Rectal smooth muscle tissue (tissue), 1 donor: ENCODE data around the gene MARK2.

Experiments used
- H3K27ac ChIP-seq: one replicate; pipeline ENCODE4 v1.7.0; 2013; ENCODE audit warnings: low read depth, low read length, inconsistent platforms
- H3K27me3 ChIP-seq: one replicate; pipeline ENCODE4 v1.7.0; 2013; ENCODE audit warnings: low read length; ENCODE audit not compliant: control insufficient read depth, insufficient read depth
- H3K36me3 ChIP-seq: one replicate; pipeline ENCODE4 v1.7.0; 2013; ENCODE audit warnings: low read length; ENCODE audit not compliant: control insufficient read depth, insufficient read depth
- H3K4me1 ChIP-seq: one replicate; pipeline ENCODE4 v1.7.0; 2013; ENCODE audit warnings: low read length; ENCODE audit not compliant: control insufficient read depth, insufficient read depth
- H3K4me3 ChIP-seq: one replicate; pipeline ENCODE4 v1.7.0; 2013; ENCODE audit warnings: low read length
- H3K9ac ChIP-seq: one replicate; pipeline ENCODE4 v1.7.0; 2013; ENCODE audit warnings: low read length

Gene MARK2

GRCh38 chr11:63834535-63835157 lies 4.3 kb upstream of the MARK2 start:
- no peak overlapping the region for H3K27ac ChIP-seq
- H3K9ac ChIP-seq, result no peak overlapping the region
- no peak overlapping the region for H3K4me3 ChIP-seq

GRCh38 chr11:63835158-63835545 lies 3.8 kb upstream of the MARK2 start:
- Histone ChIP-seq H3K9ac (no peak overlapping the region), H3K27ac (no peak overlapping the region)

More at GRCh38 chr11:63834535-63835157, 4.3 kb upstream of the MARK2 start:
- Histone ChIP-seq H3K4me1 (no peaks in the 10 kb centered on the region), H3K36me3 (no peaks in the 10 kb centered on the region), H3K27me3 (no peaks in the 10 kb centered on the region)

GRCh38 chr11:63837027-63837688 lies 1.8 kb upstream of the MARK2 start:
- Histone ChIP-seq H3K4me3 (no peak overlapping the region), H3K27me3 (no peaks in the 10 kb centered on the region), H3K9ac (no peak overlapping the region), H3K36me3 (no peaks in the 10 kb centered on the region), H3K27ac (no peak overlapping the region), H3K4me1 (peaks cover 11% of the 10 kb centered on the region)

More at GRCh38 chr11:63835158-63835545, 3.8 kb upstream of the MARK2 start:
- Histone ChIP-seq H3K4me3 (no peak overlapping the region), H3K4me1 (no peaks in the 10 kb centered on the region), H3K27me3 (no peaks in the 10 kb centered on the region), H3K36me3 (no peaks in the 10 kb centered on the region)

- Histone ChIP-seq H3K9ac (no peak overlapping the region), H3K27me3 (no peaks in the 10 kb centered on the region), H3K36me3 (no peaks in the 10 kb centered on the region), H3K4me1 (peaks cover 11% of the 10 kb centered on the region), H3K27ac (peak overlapping the region; percentile 67), H3K4me3 (peak overlapping the region; percentile 49)
Measured at GRCh38 chr11:63837739-63838138, 1.2 kb upstream of the MARK2 start.

- H3K36me3 ChIP-seq, result no peaks in the 10 kb centered on the region
- H3K27ac ChIP-seq, result peak overlapping the region; percentile 67
- peaks cover 11% of the 10 kb centered on the region for H3K4me1 ChIP-seq
- no peaks in the 10 kb centered on the region for H3K27me3 ChIP-seq
- H3K4me3 ChIP-seq, result peak overlapping the region; percentile 49
- peak overlapping the region; percentile 34 for H3K9ac ChIP-seq
Measured at GRCh38 chr11:63838150-63838677, 696 bp upstream of the MARK2 start.

- peaks cover 11% of the 10 kb centered on the region for H3K4me1 ChIP-seq
- H3K4me3 ChIP-seq, result peak overlapping the region; percentile 82
Measured at GRCh38 chr11:63839508-63840355, 822 bp downstream of the MARK2 start.

GRCh38 chr11:63840356-63841060 lies 1.6 kb downstream of the MARK2 start:
- H3K4me3 ChIP-seq, result peak overlapping the region; percentile 82
- no peak overlapping the region for H3K27ac ChIP-seq
- peak overlapping the region; percentile 80 for H3K9ac ChIP-seq
- no peaks in the 10 kb centered on the region for H3K27me3 ChIP-seq
- peaks cover 11% of the 10 kb centered on the region for H3K4me1 ChIP-seq
- peaks cover 2% of the 10 kb centered on the region for H3K36me3 ChIP-seq

More at GRCh38 chr11:63839508-63840355, 822 bp downstream of the MARK2 start:
- H3K27me3 ChIP-seq, result no peaks in the 10 kb centered on the region
- peak overlapping the region; percentile 80 for H3K9ac ChIP-seq
- H3K36me3 ChIP-seq, result no peaks in the 10 kb centered on the region
- peak overlapping the region; percentile 67 for H3K27ac ChIP-seq

GRCh38 chr11:63841554-63841953 lies 2.6 kb downstream of the MARK2 start:
- peaks cover 2% of the 10 kb centered on the region for H3K36me3 ChIP-seq
- no peak overlapping the region for H3K9ac ChIP-seq
- H3K4me3 ChIP-seq, result peak overlapping the region; percentile 82
- no peaks in the 10 kb centered on the region for H3K27me3 ChIP-seq
- peak overlapping the region; percentile 38 for H3K27ac ChIP-seq
- H3K4me1 ChIP-seq, result peaks cover 11% of the 10 kb centered on the region

- no peak overlapping the region for H3K4me3 ChIP-seq
- H3K27me3 ChIP-seq, result no peaks in the 10 kb centered on the region
- no peak overlapping the region for H3K9ac ChIP-seq
- peaks cover 11% of the 10 kb centered on the region for H3K4me1 ChIP-seq
- peaks cover 2% of the 10 kb centered on the region for H3K36me3 ChIP-seq
- no peak overlapping the region for H3K27ac ChIP-seq
Measured at GRCh38 chr11:63843041-63843440, 4.1 kb downstream of the MARK2 start.

GRCh38 chr11:63844836-63845235 lies 5.9 kb downstream of the MARK2 start:
- Histone ChIP-seq H3K27ac (no peak overlapping the region), H3K4me1 (peaks cover 11% of the 10 kb centered on the region)

GRCh38 chr11:63845303-63845702 lies 6.4 kb downstream of the MARK2 start:
- Histone ChIP-seq H3K27me3 (no peaks in the 10 kb centered on the region), H3K27ac (no peak overlapping the region), H3K4me1 (peaks cover 11% of the 10 kb centered on the region), H3K9ac (no peak overlapping the region), H3K4me3 (no peak overlapping the region), H3K36me3 (peaks cover 2% of the 10 kb centered on the region)

More at GRCh38 chr11:63844836-63845235, 5.9 kb downstream of the MARK2 start:
- peaks cover 2% of the 10 kb centered on the region for H3K36me3 ChIP-seq
- no peak overlapping the region for H3K4me3 ChIP-seq
- no peak overlapping the region for H3K9ac ChIP-seq
- H3K27me3 ChIP-seq, result no peaks in the 10 kb centered on the region

- no peak overlapping the region for H3K27ac ChIP-seq
- no peak overlapping the region for H3K4me3 ChIP-seq
- no peak overlapping the region for H3K9ac ChIP-seq
- peaks cover 7% of the 10 kb centered on the region for H3K4me1 ChIP-seq
- no peaks in the 10 kb centered on the region for H3K27me3 ChIP-seq
- peaks cover 3% of the 10 kb centered on the region for H3K36me3 ChIP-seq
Measured at GRCh38 chr11:63845911-63846310, 7.0 kb downstream of the MARK2 start.
